Measurements from ENCODE around the gene TSPOAP1. TPM values are rescaled to one million over a fixed set of nuclear protein-coding genes. Genes with fewer than 3 reads are reported as not detected.

The TSPOAP1 gene
- total RNA-seq (2014; rRNA removed; shearing (Covaris generic)), result not detected in 2 replicates

DNA sequence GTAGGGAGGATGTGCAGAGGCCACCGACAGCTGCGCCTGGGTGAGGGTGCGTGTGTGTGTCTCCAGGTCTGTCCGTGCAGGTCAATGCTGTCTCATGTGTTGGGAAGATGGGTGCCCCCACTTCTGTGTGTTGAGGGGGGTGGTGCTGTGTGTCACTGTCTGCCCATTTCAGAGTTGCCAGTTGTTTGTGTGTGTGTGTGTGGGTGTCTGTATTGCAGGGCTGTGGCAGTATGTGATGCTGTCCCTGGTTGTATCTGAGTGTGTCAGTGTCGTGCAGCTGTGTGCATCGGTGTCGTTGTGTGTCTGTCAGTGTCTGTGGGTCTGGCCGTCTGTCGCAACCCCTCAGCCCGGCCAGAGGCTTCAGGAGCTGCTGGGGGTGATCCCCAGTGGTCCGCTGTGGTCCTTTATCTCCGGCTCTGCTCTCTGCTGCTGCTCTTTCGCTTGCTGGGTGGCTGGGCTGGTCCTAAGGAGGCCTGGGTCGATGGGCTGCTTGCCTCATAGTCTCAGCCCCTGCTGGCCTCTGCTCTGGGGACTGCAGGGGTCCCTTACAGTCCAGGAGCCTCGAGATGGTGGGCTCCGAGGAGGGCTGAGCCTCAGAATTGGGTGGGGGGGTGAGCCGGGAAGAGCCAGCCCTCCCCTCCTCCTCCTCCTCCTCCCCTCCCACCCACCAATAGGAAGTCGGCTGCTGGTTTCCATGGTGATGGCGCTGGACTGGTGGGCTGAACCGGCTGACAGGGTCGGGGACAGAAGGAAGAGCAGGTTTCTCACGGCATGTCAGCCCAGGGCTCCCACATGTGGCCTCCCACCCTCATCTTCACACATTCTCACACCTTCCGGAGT, at the start of gene TSPOAP1:
TSPOAP1 (minus strand) TSS at position 601 of the 840 bp plus-strand sequence. CDS start 875 bp downstream, outside the sequence.
- DNase-seq (ENCODE audit: low spot score), result no peak

GRCh38 chr17:58377661-58378060, 49.1 kb upstream of the TSPOAP1 start:
- DNase-seq (ENCODE audit: low spot score), result no peak

DNA sequence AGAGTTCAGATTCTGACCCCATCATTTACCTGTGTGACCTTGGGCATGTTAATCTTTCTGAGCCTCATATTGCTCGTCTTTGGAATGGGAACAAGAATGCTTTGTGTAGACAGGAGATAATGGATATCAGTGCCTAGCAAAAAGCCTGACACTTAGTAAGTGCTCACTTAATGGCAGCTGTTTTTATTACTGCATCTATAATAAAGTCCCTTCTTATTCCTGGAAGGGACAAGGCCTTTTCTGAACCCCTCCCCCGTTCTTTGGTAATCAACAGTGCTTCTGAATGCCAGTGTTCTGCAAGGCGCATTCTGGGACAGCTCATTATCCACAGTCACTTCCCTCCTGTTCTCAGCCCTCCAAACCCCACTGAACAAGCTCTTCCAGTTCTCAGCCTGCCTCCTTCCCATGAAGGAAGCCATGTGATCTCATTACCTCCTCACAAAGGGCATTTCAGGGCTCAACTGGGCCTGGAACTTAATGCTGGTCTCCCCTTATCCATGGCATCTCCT, 48.6 kb upstream of the TSPOAP1 start:
- DNase-seq (ENCODE audit: low spot score), result no peak

- no peak for DNase-seq (ENCODE audit: low spot score)
Measured at GRCh38 chr17:58376472-58377000, 47.9 kb upstream of the TSPOAP1 start.

- DNase-seq (ENCODE audit: low spot score), result no peak
Measured at GRCh38 chr17:58375811-58376210, 47.2 kb upstream of the TSPOAP1 start.

DNA sequence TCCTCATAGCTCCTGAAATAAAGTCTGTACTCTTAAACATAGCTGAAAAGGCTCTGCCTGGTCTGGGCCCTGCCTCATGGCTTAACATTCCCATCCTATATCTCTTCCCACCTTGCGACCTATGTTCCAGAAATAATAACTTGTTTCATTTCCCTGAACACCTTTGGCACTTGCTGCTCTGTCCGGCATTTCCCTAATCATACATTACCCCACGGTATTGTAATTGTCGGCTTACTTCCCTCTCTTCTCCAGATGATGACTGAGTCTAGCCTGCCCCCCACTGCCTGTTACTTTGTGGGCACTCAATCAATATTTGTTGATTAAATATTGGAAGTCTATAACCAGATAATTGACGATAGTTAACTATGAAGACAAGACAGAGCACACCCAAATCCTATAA, 46.7 kb upstream of the TSPOAP1 start:
- no peak for DNase-seq (ENCODE audit: low spot score)

DNA sequence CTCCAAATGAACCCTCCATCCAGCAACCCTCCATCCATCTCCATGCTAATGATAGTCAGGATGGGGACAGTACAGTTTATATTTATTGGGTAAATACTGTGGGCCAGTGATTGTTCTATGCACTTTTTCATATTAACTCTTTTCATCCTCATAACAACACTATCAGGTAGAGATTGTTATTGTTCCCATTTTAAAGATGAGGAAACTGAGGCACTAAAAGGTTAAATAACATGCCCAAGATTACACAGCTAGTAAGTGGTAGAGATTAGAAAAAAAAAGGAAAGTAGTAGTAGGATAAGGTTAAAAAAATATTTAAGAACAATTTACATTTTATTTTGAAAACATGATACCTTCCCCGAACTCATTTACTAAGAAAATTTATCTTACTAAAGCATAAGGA, 45.3 kb upstream of the TSPOAP1 start:
- DNase-seq (ENCODE audit: low spot score), result no peak

- no peak for DNase-seq (ENCODE audit: low spot score)
Measured at GRCh38 chr17:58373003-58373402, 44.4 kb upstream of the TSPOAP1 start.

GRCh38 chr17:58371300-58371950, 42.8 kb upstream of the TSPOAP1 start:
- DNase-seq (ENCODE audit: low spot score), result no peak

- no peak for DNase-seq (ENCODE audit: low spot score)
Measured at GRCh38 chr17:58370716-58371115, 42.1 kb upstream of the TSPOAP1 start.

DNA sequence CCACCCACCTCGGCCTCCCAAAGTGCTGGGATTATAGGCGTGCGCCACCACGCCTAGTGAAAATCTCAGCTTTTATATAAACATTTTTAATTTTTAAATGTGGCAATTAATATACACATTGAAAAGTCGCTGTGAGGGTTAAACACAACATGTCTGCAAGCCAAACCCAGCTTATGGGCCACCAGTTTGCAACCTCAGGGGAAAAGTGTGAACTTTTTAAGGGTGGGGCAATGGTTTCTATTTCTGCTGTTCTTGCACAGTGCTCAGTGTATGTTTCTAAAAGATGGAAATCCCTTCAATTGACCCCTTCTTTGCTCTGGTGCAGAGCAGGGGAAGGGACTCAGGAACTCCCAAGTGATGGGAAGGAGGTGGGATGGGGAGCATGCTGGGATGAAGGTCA, 41.7 kb upstream of the TSPOAP1 start:
- DNase-seq (ENCODE audit: low spot score), result no peak

DNA sequence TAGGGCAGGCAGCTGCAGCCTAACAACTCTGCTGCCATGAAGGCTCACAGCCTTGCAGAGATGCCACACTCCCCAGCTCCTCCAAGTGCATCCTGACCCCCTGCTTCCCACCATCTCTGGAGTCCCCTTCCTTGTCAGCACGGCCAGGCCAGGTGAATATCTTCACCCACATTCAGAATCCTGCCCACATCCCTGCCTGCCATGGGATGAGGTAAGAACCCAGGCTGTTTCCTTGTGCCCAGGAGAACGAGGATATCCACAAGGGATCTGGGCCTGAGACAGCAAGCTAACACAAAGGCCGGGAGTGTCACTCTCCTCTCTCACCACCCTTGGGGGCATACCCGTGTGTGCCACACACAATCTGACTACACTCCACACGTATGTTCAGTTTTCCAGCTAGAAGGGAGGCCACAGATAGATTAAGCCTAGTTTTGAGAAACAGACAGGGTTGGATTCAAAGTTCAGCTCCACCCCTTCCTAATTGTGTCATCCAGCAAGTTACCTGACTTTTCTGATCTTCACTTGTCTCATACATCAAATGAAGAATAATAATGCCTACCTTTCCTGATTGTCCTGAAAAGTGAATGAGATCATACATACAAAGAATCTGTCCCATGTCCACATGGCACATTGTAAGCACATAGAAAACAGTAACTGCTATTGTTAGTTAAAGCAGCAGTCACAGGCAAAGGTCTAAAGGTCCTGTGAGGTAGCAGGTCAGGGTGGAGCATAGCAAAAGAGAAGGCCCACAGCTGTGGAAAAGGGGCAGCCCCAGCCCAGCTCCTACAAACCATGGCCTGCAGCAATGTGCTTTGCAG, 40.8 kb upstream of the TSPOAP1 start:
- DNase-seq (ENCODE audit: low spot score), result no peak

GRCh38 chr17:58368860-58369213, 40.2 kb upstream of the TSPOAP1 start:
- DNase-seq (ENCODE audit: low spot score), result no peak

DNA sequence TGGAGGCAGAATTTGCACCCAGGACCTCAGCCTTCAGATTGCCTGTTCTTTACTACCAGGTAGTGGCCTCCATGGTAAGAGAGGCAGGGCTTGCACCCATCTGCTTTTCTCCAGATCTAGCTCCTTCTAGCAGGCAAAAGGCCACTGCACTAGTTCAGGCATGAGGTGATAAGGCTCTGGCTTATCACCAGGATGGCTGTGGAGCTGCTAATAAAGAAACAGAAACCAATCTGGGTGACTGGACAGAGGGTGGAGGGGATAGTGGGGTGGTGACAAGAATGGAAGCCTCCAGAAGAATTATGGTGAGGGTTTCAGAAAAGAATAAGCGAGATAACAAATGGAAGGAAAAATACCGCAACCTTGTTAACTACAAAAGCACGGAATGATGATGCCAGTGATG, 38.9 kb upstream of the TSPOAP1 start:
- no peak for DNase-seq (ENCODE audit: low spot score)

- no peak for DNase-seq (ENCODE audit: low spot score)
Measured at GRCh38 chr17:58365980-58366595, 37.5 kb upstream of the TSPOAP1 start.

DNA sequence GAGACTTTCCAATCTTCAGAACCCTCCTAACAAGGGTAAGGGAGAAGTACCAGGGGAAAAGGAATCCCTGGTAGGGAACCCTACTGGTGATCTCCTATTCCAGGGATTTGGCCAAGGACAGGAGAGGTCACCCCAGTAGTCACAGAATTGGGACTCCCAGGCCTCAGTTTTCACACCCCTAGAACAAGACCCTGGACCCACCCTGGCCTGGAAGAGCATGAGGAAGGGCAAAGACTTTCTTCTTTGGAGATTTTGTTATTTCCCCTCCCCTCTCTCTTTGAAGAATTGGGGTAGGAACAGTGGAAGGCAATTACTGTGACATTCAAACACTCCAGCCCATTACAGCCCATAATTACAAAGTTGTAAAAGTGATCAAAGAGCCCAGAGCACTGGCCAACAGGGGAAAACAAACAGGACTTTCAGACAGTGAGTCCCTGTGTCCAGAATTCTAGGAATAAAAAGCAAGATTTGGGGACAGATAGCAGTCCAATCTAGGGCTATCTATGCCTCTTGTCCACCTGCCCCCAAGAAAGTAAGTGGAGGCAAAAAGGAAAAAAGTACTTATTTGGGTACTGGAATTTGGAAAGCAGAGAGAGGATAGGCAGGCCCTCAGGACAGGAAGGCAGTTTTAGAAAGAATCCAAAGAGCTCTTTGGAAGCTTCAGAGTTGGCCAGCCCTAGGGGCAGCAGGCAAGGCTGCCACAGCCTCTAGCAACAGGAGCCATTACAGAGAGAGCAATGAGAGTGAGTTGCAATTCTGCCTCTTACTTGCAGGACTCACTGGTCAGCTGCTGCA, 36.8 kb upstream of the TSPOAP1 start:
- DNase-seq (ENCODE audit: low spot score), result no peak

- DNase-seq (ENCODE audit: low spot score), result no peak
Measured at GRCh38 chr17:58364270-58364942, 35.8 kb upstream of the TSPOAP1 start.

GRCh38 chr17:58363457-58364185, 35.0 kb upstream of the TSPOAP1 start:
- no peak for DNase-seq (ENCODE audit: low spot score)

GRCh38 chr17:58362368-58363014, 33.9 kb upstream of the TSPOAP1 start:
- DNase-seq (ENCODE audit: low spot score), result no peak

All from A172 (cell line).